ENCODE data around the gene NDFIP1. TPM values are rescaled to one million over a fixed set of nuclear protein-coding genes. Genes with fewer than 3 reads are reported as not detected.

Gene NDFIP1
- total RNA-seq, 4 donors from 2014 or later: 19.1 to 92.2 (median 65.6) TPM

GRCh38 chr5:142073362-142073988 is 35.1 kb upstream of the NDFIP1 start:
- in situ Hi-C loops (cut with MboI; ENCODE audit: low pct_ligation_motif_present in 1 of 4, low pct_unique_long_range_greater_than_20kb in 1 of 4, low sequenced_read_pairs in 3 of 4) (no loop called here), intact Hi-C loops (cut with DNase I; ENCODE audit: low total_unique reads) (loop anchor here (5.0 kb wide), 1 partner anchor 1794 kb away; no protein-coding TSS in a partner anchor)
- WGBS, 2 donors (ENCODE audit: low coverage in 1 of 2): 56 to 88% methylated on average over 1 to 2 of the region's 2 CpGs
- H3K4me1 ChIP-seq: no peaks in the 10 kb centered on the region
- no peak overlapping the region for H3K27ac ChIP-seq
- TF ChIP-seq POLR2AphosphoS5 (IDR thresholded peaks at IDR 0.05): no peak
- no peak for TF ChIP-seq CTCF (IDR thresholded peaks at IDR 0.05)
- TF ChIP-seq POLR2A (IDR thresholded peaks at IDR 0.05): no peak
- no peak for TF ChIP-seq EP300 (IDR thresholded peaks at IDR 0.05; ENCODE audit: low read depth)
- no peak overlapping the region for H3K4me3 ChIP-seq
- DNase-seq: no peak
- no peaks in the 10 kb centered on the region for H3K27me3 ChIP-seq
- no peaks in the 10 kb centered on the region for H3K36me3 ChIP-seq
- no peaks in the 10 kb centered on the region for H3K9me3 ChIP-seq

DNA sequence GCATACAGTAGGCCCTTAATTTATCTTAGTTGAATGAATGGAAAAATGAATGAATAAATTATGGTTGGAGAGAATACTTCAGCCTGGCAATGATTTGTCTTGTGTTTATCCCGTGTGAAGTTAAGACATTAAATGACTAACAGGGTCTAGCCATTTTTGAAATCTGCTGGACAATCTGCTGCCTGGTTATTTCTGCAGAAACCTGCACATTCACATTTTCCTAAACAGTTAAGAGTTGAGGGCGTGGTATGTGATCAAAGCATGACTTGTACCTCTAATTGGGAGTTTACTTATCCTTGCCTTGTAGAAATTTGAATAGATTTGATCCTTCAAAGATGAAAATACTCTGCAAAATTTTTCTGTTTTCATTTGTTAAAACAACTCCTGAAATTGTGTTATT is 34.6 kb upstream of the NDFIP1 start:
- DNase-seq: no peak
- WGBS, 2 donors (ENCODE audit: low coverage in 1 of 2): 76 to 77% methylated on average over 2 of the region's 2 CpGs
- in situ Hi-C loops (cut with MboI; ENCODE audit: low pct_ligation_motif_present in 1 of 4, low pct_unique_long_range_greater_than_20kb in 1 of 4, low sequenced_read_pairs in 3 of 4): no loop called here
- Histone ChIP-seq H3K27ac (no peak overlapping the region), H3K9me3 (no peaks in the 10 kb centered on the region), H3K27me3 (no peaks in the 10 kb centered on the region), H3K4me3 (no peak overlapping the region), H3K36me3 (no peaks in the 10 kb centered on the region), H3K4me1 (no peaks in the 10 kb centered on the region)
- intact Hi-C loops (cut with DNase I; ENCODE audit: low total_unique reads): loop anchor here (5.0 kb wide), 1 partner anchor 1793 kb away; no protein-coding TSS in a partner anchor
- no peak for TF ChIP-seq CTCF (IDR thresholded peaks at IDR 0.05)
- TF ChIP-seq POLR2AphosphoS5 (IDR thresholded peaks at IDR 0.05): no peak
- no peak for TF ChIP-seq POLR2A (IDR thresholded peaks at IDR 0.05)
- TF ChIP-seq EP300 (IDR thresholded peaks at IDR 0.05; ENCODE audit: low read depth): no peak

- H3K9me3 ChIP-seq: no peaks in the 10 kb centered on the region
- intact Hi-C loops (cut with DNase I; ENCODE audit: low total_unique reads) (no loop called here), in situ Hi-C loops (cut with MboI; ENCODE audit: low pct_ligation_motif_present in 1 of 4, low pct_unique_long_range_greater_than_20kb in 1 of 4, low sequenced_read_pairs in 3 of 4) (no loop called here)
- no peaks in the 10 kb centered on the region for H3K27me3 ChIP-seq
- H3K4me1 ChIP-seq: no peaks in the 10 kb centered on the region
- no peaks in the 10 kb centered on the region for H3K36me3 ChIP-seq
- DNase-seq: no peak
- H3K27ac ChIP-seq: no peak overlapping the region
- TF ChIP-seq POLR2AphosphoS5 (IDR thresholded peaks at IDR 0.05): no peak
- no peak for TF ChIP-seq POLR2A (IDR thresholded peaks at IDR 0.05)
- TF ChIP-seq CTCF (IDR thresholded peaks at IDR 0.05): no peak
- no peak for TF ChIP-seq EP300 (IDR thresholded peaks at IDR 0.05; ENCODE audit: low read depth)
- H3K4me3 ChIP-seq: no peak overlapping the region
- WGBS, 2 donors (ENCODE audit: low coverage in 1 of 2): 73 to 93% methylated on average over 3 of the region's 3 CpGs
Observed at GRCh38 chr5:142078221-142078620, 30.4 kb upstream of the NDFIP1 start.

DNA sequence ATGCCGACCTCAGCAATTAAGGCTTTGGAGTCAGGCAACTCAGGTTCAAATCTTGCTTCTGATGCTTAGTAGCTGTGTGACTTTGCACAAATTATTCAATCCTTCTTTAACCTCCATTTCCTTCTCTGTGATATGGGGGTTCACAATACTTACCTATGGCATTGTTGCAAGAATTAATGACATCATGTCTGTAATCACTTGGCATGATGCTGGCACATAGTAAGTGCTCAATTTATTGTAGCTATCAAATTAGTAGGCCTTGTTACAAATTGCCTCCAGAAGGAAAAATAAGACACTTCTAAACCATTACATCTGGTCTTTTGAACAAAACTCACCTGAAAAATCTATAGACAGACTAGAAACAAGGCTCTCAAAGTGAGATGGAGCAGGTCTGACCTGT is 29.9 kb upstream of the NDFIP1 start:
- in situ Hi-C loops (cut with MboI; ENCODE audit: low pct_ligation_motif_present in 1 of 4, low pct_unique_long_range_greater_than_20kb in 1 of 4, low sequenced_read_pairs in 3 of 4): no loop called here
- 80 to 93% methylated on average over 1 of the region's 1 CpG for WGBS, 2 donors (ENCODE audit: low coverage in 1 of 2)

More for the DNA sequence above, 29.9 kb upstream of the NDFIP1 start:
- Histone ChIP-seq H3K36me3 (no peaks in the 10 kb centered on the region), H3K4me1 (no peaks in the 10 kb centered on the region), H3K4me3 (no peak overlapping the region), H3K27me3 (no peaks in the 10 kb centered on the region), H3K9me3 (no peaks in the 10 kb centered on the region), H3K27ac (no peak overlapping the region)
- intact Hi-C loops (cut with DNase I; ENCODE audit: low total_unique reads): no loop called here
- TF ChIP-seq EP300 (IDR thresholded peaks at IDR 0.05; ENCODE audit: low read depth) (no peak), POLR2AphosphoS5 (IDR thresholded peaks at IDR 0.05) (no peak), POLR2A (IDR thresholded peaks at IDR 0.05) (no peak), CTCF (IDR thresholded peaks at IDR 0.05) (no peak)
- DNase-seq: no peak

Data from transverse colon (tissue), 4 donors.